Thoracic aorta (tissue), 2 donors: ENCODE results near the gene RNFT2. TPM values are rescaled to one million over a fixed set of nuclear protein-coding genes. Genes with fewer than 3 reads are reported as not detected.
"Not testable (repeated sequence)": the region's sequence is repeated elsewhere in the genome, so short reads cannot be mapped to it uniquely, and the experiment has no call there.

ENCODE experiments used
- ATAC-seq: fragments of 150-250 bp; one replicate; pipeline ENCODE4 v1.8.0; 2017; ENCODE audit warnings: low read depth; ENCODE audit not compliant: insufficient number of reproducible peaks, low FRiP score
- DNase-seq: peaks from one replicate; pipeline ENCODE4 v3.0.0-alpha.2; 2020; ENCODE audit warnings: low spot score
- H3K27ac ChIP-seq, 2 donors: fragments of 200-600 bp; sonication (generic); 1 replicate in 1 of 2; 2 replicates in 1 of 2; pipeline ENCODE4 v1.5.1; 2016; ENCODE audit warnings: mild to moderate bottlenecking in 2 of 2, moderate library complexity in 2 of 2
- H3K27me3 ChIP-seq: fragments of 200-600 bp; sonication (generic); replicated peaks from 2 replicates; pipeline ENCODE4 v1.6.0; 2016; ENCODE audit warnings: mild to moderate bottlenecking; ENCODE audit not compliant: insufficient read depth
- H3K36me3 ChIP-seq: fragments of 200-600 bp; sonication (generic); one replicate; pipeline ENCODE4 v1.5.1; 2016
- H3K4me1 ChIP-seq, 2 donors: fragments of 200-600 bp; sonication (generic); 1 replicate in 1 of 2; 2 replicates in 1 of 2; pipeline versions ENCODE4 v1.5.1 to v1.6.0; 2016; ENCODE audit warnings: low read depth in 2 of 2, mild to moderate bottlenecking in 1 of 2; ENCODE audit not compliant: control insufficient read depth in 1 of 2
- H3K4me3 ChIP-seq: fragments of 200-600 bp; sonication (generic); 2 replicates; pipeline ENCODE4 v1.5.1; 2016; ENCODE audit warnings: mild to moderate bottlenecking
- H3K9me3 ChIP-seq: fragments of 200-600 bp; sonication (generic); 2 replicates; pipeline ENCODE4 v1.5.1; 2016
- total RNA-seq, 2 donors: library from RNA; depleted of rRNA; stranded (reverse); fragments of >200 nt; gene quantifications; one replicate each; pipeline versions ENCODE4 v1.1.0 to v1.2.3, GENCODE V29; 2016
- TF ChIP-seq, protein P1 (sequence below): fragments of 200-600 bp; sonication (generic); IDR thresholded peaks from one replicate; pipeline ENCODE4 v1.5.1; 2019; ENCODE audit warnings: antibody characterized with exemption

Gene RNFT2
- total RNA-seq, 2 donors from 2014 or later = 1.1 to 1.5 TPM

DNA sequence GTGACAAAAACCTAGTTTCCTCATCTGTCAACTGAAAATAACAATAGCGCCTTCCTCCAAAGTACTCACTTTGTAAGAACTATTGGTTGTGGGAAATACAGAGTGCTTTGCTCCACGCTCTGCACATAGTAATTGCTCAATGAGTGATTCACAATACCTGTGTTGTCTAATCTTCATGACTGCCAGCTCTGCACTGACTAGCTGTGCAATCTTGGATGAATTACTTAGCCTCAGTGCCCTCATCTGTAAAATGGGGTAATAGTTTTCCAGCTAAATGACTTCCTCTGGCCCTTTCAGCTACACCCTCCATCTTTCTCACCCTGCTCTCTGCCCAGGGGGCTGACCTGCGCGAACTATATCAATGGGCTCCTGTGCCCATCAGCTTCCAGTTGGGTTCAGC, 42.8 kb downstream of the RNFT2 start:
- no peak overlapping the region for H3K4me3 ChIP-seq

DNA sequence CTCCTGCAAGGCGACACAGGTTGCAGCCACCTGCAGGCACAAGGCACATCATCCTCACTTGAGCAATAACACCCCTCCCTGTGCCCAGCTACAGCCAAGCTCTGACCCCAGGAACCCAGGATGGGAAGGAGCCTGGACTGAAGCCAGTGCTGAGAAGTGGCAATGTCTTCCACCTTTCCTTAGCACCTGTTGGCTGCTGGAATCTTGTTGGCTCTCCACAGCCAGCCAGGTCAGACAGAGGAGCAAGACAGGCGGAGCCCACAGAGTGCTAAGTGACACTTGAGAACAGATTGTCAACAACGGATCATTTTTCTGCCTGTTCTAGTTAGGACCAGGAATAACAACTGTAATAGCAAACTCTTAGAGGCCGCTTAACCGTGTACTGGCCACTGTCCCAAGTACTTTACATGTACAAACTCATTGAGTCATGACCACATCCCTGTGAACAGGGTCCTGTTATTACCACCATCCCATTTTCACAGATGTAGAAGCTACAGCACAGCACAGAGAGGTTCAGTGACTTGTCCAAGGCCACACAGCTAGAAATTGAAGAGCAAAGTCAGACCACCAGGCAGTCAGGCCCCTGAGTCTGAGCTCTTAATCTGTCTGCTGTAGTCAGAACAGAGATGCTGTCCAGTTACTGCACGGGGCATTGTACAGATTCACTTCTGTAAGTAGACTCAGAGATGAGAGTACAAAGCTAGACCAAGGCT, 45.6 kb downstream of the RNFT2 start:
- Histone ChIP-seq H3K4me3 (no peak overlapping the region), H3K36me3 (no peaks in the 10 kb centered on the region), H3K27me3 (no peaks in the 10 kb centered on the region), H3K9me3 (no peaks in the 10 kb centered on the region), H3K4me1 (no peaks in the 10 kb centered on the region), H3K27ac (no peak overlapping the region)
- TF ChIP-seq, protein P1, sequence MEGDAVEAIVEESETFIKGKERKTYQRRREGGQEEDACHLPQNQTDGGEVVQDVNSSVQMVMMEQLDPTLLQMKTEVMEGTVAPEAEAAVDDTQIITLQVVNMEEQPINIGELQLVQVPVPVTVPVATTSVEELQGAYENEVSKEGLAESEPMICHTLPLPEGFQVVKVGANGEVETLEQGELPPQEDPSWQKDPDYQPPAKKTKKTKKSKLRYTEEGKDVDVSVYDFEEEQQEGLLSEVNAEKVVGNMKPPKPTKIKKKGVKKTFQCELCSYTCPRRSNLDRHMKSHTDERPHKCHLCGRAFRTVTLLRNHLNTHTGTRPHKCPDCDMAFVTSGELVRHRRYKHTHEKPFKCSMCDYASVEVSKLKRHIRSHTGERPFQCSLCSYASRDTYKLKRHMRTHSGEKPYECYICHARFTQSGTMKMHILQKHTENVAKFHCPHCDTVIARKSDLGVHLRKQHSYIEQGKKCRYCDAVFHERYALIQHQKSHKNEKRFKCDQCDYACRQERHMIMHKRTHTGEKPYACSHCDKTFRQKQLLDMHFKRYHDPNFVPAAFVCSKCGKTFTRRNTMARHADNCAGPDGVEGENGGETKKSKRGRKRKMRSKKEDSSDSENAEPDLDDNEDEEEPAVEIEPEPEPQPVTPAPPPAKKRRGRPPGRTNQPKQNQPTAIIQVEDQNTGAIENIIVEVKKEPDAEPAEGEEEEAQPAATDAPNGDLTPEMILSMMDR = no peak
- ATAC-seq = no peak
- DNase-seq = no peak

More for the DNA sequence above, 42.8 kb downstream of the RNFT2 start:
- Histone ChIP-seq H3K27ac (no peak overlapping the region), H3K9me3 (no peaks in the 10 kb centered on the region), H3K27me3 (no peaks in the 10 kb centered on the region), H3K4me1 (no peaks in the 10 kb centered on the region), H3K36me3 (no peaks in the 10 kb centered on the region)
- DNase-seq (no peak), ATAC-seq (no peak)
- TF ChIP-seq, protein P1 = no peak

DNA sequence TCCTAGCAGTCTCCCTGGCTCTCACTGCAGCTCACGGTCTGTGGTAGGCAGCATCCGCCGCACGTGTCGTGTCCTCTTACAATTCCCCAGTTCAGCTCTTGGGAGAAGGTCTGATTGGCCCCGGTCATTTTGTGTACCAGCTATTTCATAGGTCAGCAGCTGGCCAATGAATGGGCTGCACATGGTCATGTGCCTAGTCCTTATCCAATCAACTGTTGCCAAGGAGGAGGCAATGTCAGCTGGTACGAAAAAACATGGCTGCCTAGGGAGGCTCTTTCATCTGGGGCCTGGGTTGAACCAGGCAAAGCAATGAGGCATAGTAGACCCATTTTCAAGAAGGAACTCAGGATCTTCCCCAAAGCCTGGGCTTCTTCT, 46.1 kb downstream of the RNFT2 start:
- ATAC-seq (no peak), DNase-seq (no peak)
- H3K36me3 ChIP-seq = no peaks in the 10 kb centered on the region
- TF ChIP-seq, protein P1 = no peak
- H3K4me1 ChIP-seq = no peaks in the 10 kb centered on the region
- no peak overlapping the region for H3K4me3 ChIP-seq
- H3K27me3 ChIP-seq = no peaks in the 10 kb centered on the region
- no peak overlapping the region for H3K27ac ChIP-seq
- H3K9me3 ChIP-seq = no peaks in the 10 kb centered on the region

DNA sequence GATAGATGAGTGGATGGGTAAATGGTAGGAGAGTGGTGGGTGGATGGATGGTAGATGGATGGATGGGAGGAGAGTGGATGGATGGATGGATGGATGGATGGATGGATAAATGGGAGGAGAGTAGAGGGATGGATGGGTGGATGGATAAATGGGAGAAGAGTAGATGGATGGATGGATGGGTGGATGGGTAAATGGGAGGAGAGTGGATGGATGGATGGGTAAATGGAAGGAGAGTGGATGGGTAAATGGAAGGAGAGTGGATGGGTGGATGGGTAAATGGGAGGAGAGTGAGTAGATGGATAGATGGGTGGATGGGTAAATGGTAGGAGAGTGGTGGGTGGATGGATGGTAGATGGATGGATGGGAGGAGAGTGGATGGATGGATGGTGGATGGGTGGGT, 51.4 kb downstream of the RNFT2 start:
- not testable (repeated sequence) for ATAC-seq, H3K36me3 ChIP-seq, H3K4me3 ChIP-seq, H3K27me3 ChIP-seq, H3K9me3 ChIP-seq, H3K4me1 ChIP-seq, DNase-seq, H3K27ac ChIP-seq

DNA sequence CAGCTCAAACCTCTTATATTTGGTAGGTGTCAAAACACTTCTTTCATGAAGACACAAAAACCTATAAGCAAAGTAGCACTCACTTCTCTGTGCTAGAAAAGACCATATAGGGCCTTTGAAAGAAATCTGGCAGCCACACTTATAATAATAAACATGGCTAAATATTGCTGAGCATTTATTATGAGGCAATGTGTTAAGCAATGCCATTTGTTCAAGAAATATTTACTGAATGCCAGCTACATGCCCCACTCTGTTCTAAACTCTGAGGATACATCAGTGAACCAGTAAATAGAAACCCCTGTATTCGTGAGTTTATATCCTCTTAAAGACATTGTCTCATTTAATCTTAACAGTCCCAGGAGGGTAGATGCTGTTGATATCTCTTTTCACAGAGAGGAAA, 52.0 kb downstream of the RNFT2 start:
- no peak for ATAC-seq
- Histone ChIP-seq H3K4me1 (no peaks in the 10 kb centered on the region), H3K36me3 (no peaks in the 10 kb centered on the region), H3K27ac (no peak overlapping the region), H3K4me3 (no peak overlapping the region), H3K9me3 (no peaks in the 10 kb centered on the region), H3K27me3 (no peaks in the 10 kb centered on the region)
- DNase-seq = no peak
- TF ChIP-seq, protein P1 = no peak

DNA sequence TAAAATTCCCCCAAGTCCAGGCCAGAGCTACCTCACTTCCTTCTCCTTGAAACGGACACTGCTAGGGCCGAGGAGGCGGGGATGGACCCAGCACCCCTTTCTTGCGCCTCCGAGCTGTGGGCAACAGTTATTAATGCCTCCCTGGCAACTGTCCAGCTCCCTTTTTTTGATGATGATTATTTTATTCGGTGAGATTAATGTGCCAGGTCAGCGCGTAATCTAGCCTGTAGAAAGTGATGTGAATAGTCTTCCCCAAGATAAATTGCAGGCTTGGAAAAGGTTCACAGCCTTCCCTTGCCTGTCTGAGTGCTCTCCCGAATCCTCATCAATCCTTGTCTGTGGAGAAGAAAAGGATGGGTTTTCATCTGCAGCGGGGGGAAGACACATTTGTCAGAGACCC, 54.3 kb downstream of the RNFT2 start:
- DNase-seq = no peak
- Histone ChIP-seq H3K4me1 (no peaks in the 10 kb centered on the region), H3K27me3 (no peaks in the 10 kb centered on the region), H3K9me3 (no peaks in the 10 kb centered on the region), H3K36me3 (no peaks in the 10 kb centered on the region), H3K4me3 (no peak overlapping the region), H3K27ac (no peak overlapping the region)
- TF ChIP-seq, protein P1 = no peak
- ATAC-seq = no peak
